B cell (primary cell): Measurements from ENCODE around the gene RRP1.

Experiments
- EZH2 ChIP-seq: IDR thresholded peaks from 2 replicates; pipeline ENCODE4 v1.6.1; 2012; ENCODE audit warnings: borderline replicate concordance, low read depth, mild to moderate bottlenecking, moderate library complexity, low read length; ENCODE audit not compliant: insufficient read depth, poor library complexity, severe bottlenecking
- TF ChIP-seq, protein P1 (sequence below): fragments of 200-600 bp; IDR thresholded peaks from one replicate; pipeline ENCODE4 v1.8.0; 2022; ENCODE audit warnings: antibody characterized with exemption, mild to moderate bottlenecking

GRCh38 chr21:43789276-43790009, at the start of gene RRP1:
- TF ChIP-seq, protein P1, sequence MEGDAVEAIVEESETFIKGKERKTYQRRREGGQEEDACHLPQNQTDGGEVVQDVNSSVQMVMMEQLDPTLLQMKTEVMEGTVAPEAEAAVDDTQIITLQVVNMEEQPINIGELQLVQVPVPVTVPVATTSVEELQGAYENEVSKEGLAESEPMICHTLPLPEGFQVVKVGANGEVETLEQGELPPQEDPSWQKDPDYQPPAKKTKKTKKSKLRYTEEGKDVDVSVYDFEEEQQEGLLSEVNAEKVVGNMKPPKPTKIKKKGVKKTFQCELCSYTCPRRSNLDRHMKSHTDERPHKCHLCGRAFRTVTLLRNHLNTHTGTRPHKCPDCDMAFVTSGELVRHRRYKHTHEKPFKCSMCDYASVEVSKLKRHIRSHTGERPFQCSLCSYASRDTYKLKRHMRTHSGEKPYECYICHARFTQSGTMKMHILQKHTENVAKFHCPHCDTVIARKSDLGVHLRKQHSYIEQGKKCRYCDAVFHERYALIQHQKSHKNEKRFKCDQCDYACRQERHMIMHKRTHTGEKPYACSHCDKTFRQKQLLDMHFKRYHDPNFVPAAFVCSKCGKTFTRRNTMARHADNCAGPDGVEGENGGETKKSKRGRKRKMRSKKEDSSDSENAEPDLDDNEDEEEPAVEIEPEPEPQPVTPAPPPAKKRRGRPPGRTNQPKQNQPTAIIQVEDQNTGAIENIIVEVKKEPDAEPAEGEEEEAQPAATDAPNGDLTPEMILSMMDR = peak; percentile 96
- TF ChIP-seq EZH2 = no peak
